B cell (primary cell): ENCODE measurements around the gene PSMB10. TPM values are rescaled to one million over a fixed set of nuclear protein-coding genes. Genes with fewer than 3 reads are reported as not detected.

Experiments used
- polyA plus RNA-seq: library from polyadenylated mRNA; depleted of rRNA; stranded (reverse); fragments of >200 nt; gene quantifications from 2 replicates; pipeline ENCODE4 v1.2.3, GENCODE V29; 2012
- small RNA-seq: library from RNA; depleted of rRNA; stranded (forward); fragments of <200 nt; gene quantifications from one replicate; pipeline ENCODE3, GENCODE V24; 2012; ENCODE audit warnings: low replicate concordance, low read depth; ENCODE audit not compliant: insufficient read length
- total RNA-seq, 2 donors: library from RNA; stranded (reverse); fragments of 120-200 nt in 1 of 2; gene quantifications; 1 replicate in 1 of 2; 2 replicates in 1 of 2; pipeline versions ENCODE4 v1.2.3 to v1.2.4, GENCODE V29; 2013 to 2022

PSMB10 gene
- total and polyA plus RNA-seq, 2 donors (not counting 1 experiment from before 2014, with no cell fraction given), result 167 to 176 TPM

Small RNA genes lying within 50 kb of the gene (small RNA-seq; reads per million reads assigned to genes)
- not detected for gene NRN1L

Other genes with a start within 250 kb of the PSMB10 start
- 18.1 and 18.2 TPM in 2 replicates for gene GFOD2, start 217.5 kb downstream of the PSMB10 start, total RNA-seq
- gene GFOD2, start 217.5 kb downstream of the PSMB10 start, polyA plus RNA-seq, result 9.5 and 11.9 TPM in 2 replicates
- 32.2 and 33.1 TPM in 2 replicates for gene RANBP10, start 130.3 kb downstream of the PSMB10 start, total RNA-seq
- 26.8 and 29.0 TPM in 2 replicates for gene RANBP10, start 130.3 kb downstream of the PSMB10 start, polyA plus RNA-seq
- gene TSNAXIP1, start 130.0 kb downstream of the PSMB10 start, total RNA-seq, result 1.1 and 1.2 TPM in 2 replicates
- gene TSNAXIP1, start 130.0 kb downstream of the PSMB10 start, polyA plus RNA-seq, result 0.97 and 1.2 TPM in 2 replicates
- 42.7 and 44.0 TPM in 2 replicates for gene THAP11, start 94.5 kb downstream of the PSMB10 start, total RNA-seq
- 12.0 and 24.4 TPM in 2 replicates for gene THAP11, start 94.5 kb downstream of the PSMB10 start, polyA plus RNA-seq
- gene NUTF2, start 89.9 kb downstream of the PSMB10 start, total RNA-seq, result 42.8 and 50.1 TPM in 2 replicates
- 39.6 and 87.3 TPM in 2 replicates for gene NUTF2, start 89.9 kb downstream of the PSMB10 start, polyA plus RNA-seq
- gene CENPT, start 89.2 kb downstream of the PSMB10 start, total RNA-seq, result 75.0 and 82.7 TPM in 2 replicates
- gene CENPT, start 89.2 kb downstream of the PSMB10 start, polyA plus RNA-seq, result 165 and 169 TPM in 2 replicates
- gene EDC4, start 63.8 kb downstream of the PSMB10 start, total RNA-seq, result 83.3 and 95.1 TPM in 2 replicates
- 84.5 and 92.0 TPM in 2 replicates for gene EDC4, start 63.8 kb downstream of the PSMB10 start, polyA plus RNA-seq
- gene NRN1L, start 52.0 kb downstream of the PSMB10 start, total RNA-seq, result 2.1 and 2.8 TPM in 2 replicates
- gene NRN1L, start 52.0 kb downstream of the PSMB10 start, polyA plus RNA-seq, result 4.1 and 4.2 TPM in 2 replicates
- 29.1 TPM in 2 replicates for gene PSKH1, start 43.6 kb downstream of the PSMB10 start, total RNA-seq
- 13.0 and 20.1 TPM in 2 replicates for gene PSKH1, start 43.6 kb downstream of the PSMB10 start, polyA plus RNA-seq
- gene CTRL, start 5.0 kb downstream of the PSMB10 start, total RNA-seq, result 5.8 and 8.1 TPM in 2 replicates
- gene CTRL, start 5.0 kb downstream of the PSMB10 start, polyA plus RNA-seq, result 17.8 and 19.0 TPM in 2 replicates
- 12.4 and 16.3 TPM in 2 replicates for gene LCAT, start 7.3 kb upstream of the PSMB10 start, total RNA-seq
- 7.6 and 9.3 TPM in 2 replicates for gene LCAT, start 7.3 kb upstream of the PSMB10 start, polyA plus RNA-seq
- 42.2 and 43.8 TPM in 2 replicates for gene SLC12A4, start 31.8 kb upstream of the PSMB10 start, total RNA-seq
- gene SLC12A4, start 31.8 kb upstream of the PSMB10 start, polyA plus RNA-seq, result 20.2 and 34.0 TPM in 2 replicates
- gene DPEP3, start 43.6 kb upstream of the PSMB10 start, total RNA-seq, result 2.0 and 2.6 TPM in 2 replicates
- 1.9 and 3.1 TPM in 2 replicates for gene DPEP3, start 43.6 kb upstream of the PSMB10 start, polyA plus RNA-seq
- 122 and 123 TPM in 2 replicates for gene DPEP2, start 62.6 kb upstream of the PSMB10 start, total RNA-seq
- gene DPEP2, start 62.6 kb upstream of the PSMB10 start, polyA plus RNA-seq, result 150 and 169 TPM in 2 replicates
- not detected in 2 replicates for gene DPEP2NB, start 79.1 kb upstream of the PSMB10 start, total RNA-seq
- not detected in 2 replicates for gene DPEP2NB, start 79.1 kb upstream of the PSMB10 start, polyA plus RNA-seq
- 19.2 and 20.2 TPM in 2 replicates for gene DDX28, start 86.4 kb upstream of the PSMB10 start, total RNA-seq
- gene DDX28, start 86.4 kb upstream of the PSMB10 start, polyA plus RNA-seq, result 6.4 and 8.0 TPM in 2 replicates
- 61.1 and 69.1 TPM in 2 replicates for gene DUS2, start 86.4 kb upstream of the PSMB10 start, total RNA-seq
- 93.0 and 98.9 TPM in 2 replicates for gene DUS2, start 86.4 kb upstream of the PSMB10 start, polyA plus RNA-seq
- 115 TPM in 2 replicates for gene NFATC3, start 148.5 kb upstream of the PSMB10 start, total RNA-seq
- 33.4 and 42.7 TPM in 2 replicates for gene NFATC3, start 148.5 kb upstream of the PSMB10 start, polyA plus RNA-seq